Measurements from ENCODE around the gene ILK. TPM values are rescaled to one million over a fixed set of nuclear protein-coding genes. Genes with fewer than 3 reads are reported as not detected.

Gene ILK
- total and polyA plus RNA-seq, 2 experiments from 2014 or later: 114 to 126 TPM

DNA sequence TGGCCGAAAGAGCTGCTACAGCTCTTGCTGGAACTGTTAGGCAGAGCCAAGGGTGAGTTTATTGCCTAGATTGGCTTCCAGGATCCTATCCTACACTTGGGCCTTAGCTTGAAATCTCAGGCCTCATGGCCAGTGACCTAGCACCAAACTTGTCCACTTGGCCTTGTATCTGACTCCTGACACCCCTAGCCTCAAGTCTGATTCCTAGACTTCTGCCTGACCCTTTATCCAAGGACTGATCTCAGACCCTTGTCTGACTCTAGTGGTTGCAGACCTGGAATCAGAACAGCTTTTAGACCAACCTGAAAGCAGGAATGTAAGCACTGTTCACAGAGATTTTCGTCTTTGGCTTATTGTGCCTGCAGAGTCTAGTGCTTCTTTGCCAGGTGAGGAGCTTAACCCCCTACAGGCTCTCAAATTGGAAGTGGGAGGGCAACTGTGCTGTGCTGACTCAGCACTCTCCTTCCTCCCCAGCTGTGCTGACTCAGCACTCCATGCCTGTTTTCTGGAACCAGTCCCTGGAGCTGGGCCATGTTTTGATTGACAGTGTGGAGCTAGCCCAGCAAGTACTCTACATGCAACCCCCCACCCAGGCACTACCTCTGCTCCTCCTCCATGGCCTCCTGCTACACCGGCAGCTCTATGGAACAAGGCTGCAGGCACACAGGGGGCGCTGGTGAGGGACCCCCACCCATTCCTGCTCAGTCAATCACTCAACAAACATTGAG lies 35.2 kb upstream of the ILK start:
- Histone ChIP-seq H3K79me2 (no peaks in the 10 kb centered on the region), H3K4me1 (ENCODE audit: insufficient read depth) (peaks cover 3% of the 10 kb centered on the region), H3K9me2 (replicated peaks; ENCODE audit: insufficient read depth) (no peaks in the 10 kb centered on the region), H4K20me1 (ENCODE audit: insufficient read depth, poor library complexity, severe bottlenecking) (no peaks in the 10 kb centered on the region), H3K27me3 (no peaks in the 10 kb centered on the region), H3K27ac (no peak overlapping the region), H3K4me3 (no peak overlapping the region), H3K36me3 (replicated peaks; ENCODE audit: insufficient read depth, low read depth) (no peaks in the 10 kb centered on the region), H3K4me2 (no peak overlapping the region), H2AFZ (no peak overlapping the region), H3K9me3 (ENCODE audit: low read depth) (no peaks in the 10 kb centered on the region)
- peak; percentile 65 for DNase-seq (ENCODE audit: low spot score)
- WGBS (ENCODE audit: low lambda C conversion rate, missing lambda C conversion rate): 77% methylated on average over 4 of the region's 4 CpGs
- TF ChIP-seq EZH2phosphoT487 (IDR thresholded peaks at IDR 0.05; ENCODE audit: low read depth, severe bottlenecking, unreplicated experiment) (no peak), EZH2 (IDR thresholded peaks at IDR 0.05; ENCODE audit: borderline replicate concordance) (no peak)
- TF ChIP-seq, protein P1, sequence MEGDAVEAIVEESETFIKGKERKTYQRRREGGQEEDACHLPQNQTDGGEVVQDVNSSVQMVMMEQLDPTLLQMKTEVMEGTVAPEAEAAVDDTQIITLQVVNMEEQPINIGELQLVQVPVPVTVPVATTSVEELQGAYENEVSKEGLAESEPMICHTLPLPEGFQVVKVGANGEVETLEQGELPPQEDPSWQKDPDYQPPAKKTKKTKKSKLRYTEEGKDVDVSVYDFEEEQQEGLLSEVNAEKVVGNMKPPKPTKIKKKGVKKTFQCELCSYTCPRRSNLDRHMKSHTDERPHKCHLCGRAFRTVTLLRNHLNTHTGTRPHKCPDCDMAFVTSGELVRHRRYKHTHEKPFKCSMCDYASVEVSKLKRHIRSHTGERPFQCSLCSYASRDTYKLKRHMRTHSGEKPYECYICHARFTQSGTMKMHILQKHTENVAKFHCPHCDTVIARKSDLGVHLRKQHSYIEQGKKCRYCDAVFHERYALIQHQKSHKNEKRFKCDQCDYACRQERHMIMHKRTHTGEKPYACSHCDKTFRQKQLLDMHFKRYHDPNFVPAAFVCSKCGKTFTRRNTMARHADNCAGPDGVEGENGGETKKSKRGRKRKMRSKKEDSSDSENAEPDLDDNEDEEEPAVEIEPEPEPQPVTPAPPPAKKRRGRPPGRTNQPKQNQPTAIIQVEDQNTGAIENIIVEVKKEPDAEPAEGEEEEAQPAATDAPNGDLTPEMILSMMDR (IDR thresholded peaks at IDR 0.05; ENCODE audit: poor library complexity): no peak

DNA sequence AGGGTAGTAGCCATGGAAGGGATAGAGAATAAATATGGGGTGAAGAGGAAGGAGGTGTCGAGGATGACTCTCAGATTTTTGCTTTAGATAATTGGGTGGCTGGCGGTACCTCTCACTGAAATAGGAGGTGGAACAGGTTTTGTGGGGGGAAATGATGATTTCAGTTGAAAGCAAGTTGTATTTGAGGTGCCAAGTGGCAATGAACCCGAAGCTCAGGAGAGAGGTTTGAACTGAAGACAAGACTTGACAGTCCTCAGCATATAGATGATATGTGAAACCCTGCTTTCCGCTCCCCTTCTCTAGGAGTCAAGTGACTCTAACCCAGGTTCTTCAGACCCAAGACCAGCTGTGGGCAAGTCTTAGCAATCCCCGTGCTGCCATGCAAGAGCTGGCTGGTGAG lies 33.9 kb upstream of the ILK start:
- TF ChIP-seq EZH2 (IDR thresholded peaks at IDR 0.05; ENCODE audit: borderline replicate concordance) (no peak), EZH2phosphoT487 (IDR thresholded peaks at IDR 0.05; ENCODE audit: low read depth, severe bottlenecking, unreplicated experiment) (no peak)
- TF ChIP-seq, protein P1 (IDR thresholded peaks at IDR 0.05; ENCODE audit: poor library complexity): no peak
- no peak for DNase-seq (ENCODE audit: low spot score)
- Histone ChIP-seq H3K27me3 (no peaks in the 10 kb centered on the region), H2AFZ (no peak overlapping the region), H3K27ac (no peak overlapping the region), H3K79me2 (no peaks in the 10 kb centered on the region), H3K4me2 (no peak overlapping the region), H3K4me3 (no peak overlapping the region), H3K9me2 (replicated peaks; ENCODE audit: insufficient read depth) (no peaks in the 10 kb centered on the region), H3K4me1 (ENCODE audit: insufficient read depth) (peaks cover 3% of the 10 kb centered on the region), H3K36me3 (replicated peaks; ENCODE audit: insufficient read depth, low read depth) (no peaks in the 10 kb centered on the region), H3K9me3 (ENCODE audit: low read depth) (no peaks in the 10 kb centered on the region), H4K20me1 (ENCODE audit: insufficient read depth, poor library complexity, severe bottlenecking) (no peaks in the 10 kb centered on the region)
- 100% methylated on average over 5 of the region's 5 CpGs for WGBS (ENCODE audit: low lambda C conversion rate, missing lambda C conversion rate)

DNA sequence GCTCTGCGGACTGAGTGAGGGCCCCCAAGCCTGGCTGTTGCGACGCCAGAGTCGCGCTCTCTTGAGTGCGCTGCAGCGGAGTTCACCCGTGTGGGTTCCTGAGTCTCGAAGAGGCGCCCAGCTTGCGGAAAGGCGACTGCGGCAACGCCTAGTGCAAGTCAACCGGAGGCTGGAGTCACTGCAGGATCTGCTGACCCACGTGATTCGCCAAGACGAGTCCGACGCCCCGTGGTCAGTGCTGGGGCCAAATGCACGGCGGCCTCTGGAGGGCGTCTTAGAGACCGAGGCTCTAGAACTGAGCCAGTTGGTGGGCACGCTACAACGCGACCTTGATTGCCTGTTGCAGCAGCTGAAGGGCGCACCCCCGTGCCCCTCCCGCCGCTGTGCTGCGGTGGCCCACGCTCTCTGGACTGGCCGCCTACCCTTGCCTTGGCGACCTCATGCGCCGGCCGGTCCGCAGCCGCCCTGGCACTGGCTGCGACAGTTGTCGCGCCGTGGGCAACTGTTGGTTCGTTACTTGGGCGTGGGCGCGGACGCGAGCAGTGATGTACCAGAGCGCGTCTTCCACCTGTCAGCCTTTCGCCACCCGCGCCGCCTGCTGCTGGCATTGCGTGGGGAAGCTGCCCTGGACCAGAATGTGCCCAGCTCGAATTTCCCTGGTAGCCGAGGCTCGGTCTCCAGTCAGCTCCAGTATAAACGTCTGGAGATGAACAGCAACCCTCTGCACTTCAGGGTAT lies 32.7 kb upstream of the ILK start:
- DNase-seq (ENCODE audit: low spot score): no peak
- no peaks in the 10 kb centered on the region for H3K9me3 ChIP-seq (ENCODE audit: low read depth)
- no peak overlapping the region for H3K27ac ChIP-seq
- no peaks in the 10 kb centered on the region for H3K27me3 ChIP-seq
- no peak overlapping the region for H2AFZ ChIP-seq
- H4K20me1 ChIP-seq (ENCODE audit: insufficient read depth, poor library complexity, severe bottlenecking): no peaks in the 10 kb centered on the region
- H3K4me2 ChIP-seq: no peak overlapping the region
- no peaks in the 10 kb centered on the region for H3K79me2 ChIP-seq
- H3K36me3 ChIP-seq (replicated peaks; ENCODE audit: insufficient read depth, low read depth): no peaks in the 10 kb centered on the region
- 97% methylated on average over 52 of the region's 62 CpGs for WGBS (ENCODE audit: low lambda C conversion rate, missing lambda C conversion rate)
- TF ChIP-seq EZH2phosphoT487 (IDR thresholded peaks at IDR 0.05; ENCODE audit: low read depth, severe bottlenecking, unreplicated experiment) (no peak), EZH2 (IDR thresholded peaks at IDR 0.05; ENCODE audit: borderline replicate concordance) (no peak)
- TF ChIP-seq, protein P1 (IDR thresholded peaks at IDR 0.05; ENCODE audit: poor library complexity): no peak
- H3K4me1 ChIP-seq (ENCODE audit: insufficient read depth): peaks cover 3% of the 10 kb centered on the region
- no peaks in the 10 kb centered on the region for H3K9me2 ChIP-seq (replicated peaks; ENCODE audit: insufficient read depth)
- no peak overlapping the region for H3K4me3 ChIP-seq
